Measurements from ENCODE around the gene POLDIP2. TPM values are rescaled to one million over a fixed set of nuclear protein-coding genes. Genes with fewer than 3 reads are reported as not detected.

POLDIP2 gene
- total and polyA plus RNA-seq, 2 donors (not counting 3 experiments of a cell fraction or from before 2014, with no cell fraction given), result 82.6 to 85.2 TPM

DNA sequence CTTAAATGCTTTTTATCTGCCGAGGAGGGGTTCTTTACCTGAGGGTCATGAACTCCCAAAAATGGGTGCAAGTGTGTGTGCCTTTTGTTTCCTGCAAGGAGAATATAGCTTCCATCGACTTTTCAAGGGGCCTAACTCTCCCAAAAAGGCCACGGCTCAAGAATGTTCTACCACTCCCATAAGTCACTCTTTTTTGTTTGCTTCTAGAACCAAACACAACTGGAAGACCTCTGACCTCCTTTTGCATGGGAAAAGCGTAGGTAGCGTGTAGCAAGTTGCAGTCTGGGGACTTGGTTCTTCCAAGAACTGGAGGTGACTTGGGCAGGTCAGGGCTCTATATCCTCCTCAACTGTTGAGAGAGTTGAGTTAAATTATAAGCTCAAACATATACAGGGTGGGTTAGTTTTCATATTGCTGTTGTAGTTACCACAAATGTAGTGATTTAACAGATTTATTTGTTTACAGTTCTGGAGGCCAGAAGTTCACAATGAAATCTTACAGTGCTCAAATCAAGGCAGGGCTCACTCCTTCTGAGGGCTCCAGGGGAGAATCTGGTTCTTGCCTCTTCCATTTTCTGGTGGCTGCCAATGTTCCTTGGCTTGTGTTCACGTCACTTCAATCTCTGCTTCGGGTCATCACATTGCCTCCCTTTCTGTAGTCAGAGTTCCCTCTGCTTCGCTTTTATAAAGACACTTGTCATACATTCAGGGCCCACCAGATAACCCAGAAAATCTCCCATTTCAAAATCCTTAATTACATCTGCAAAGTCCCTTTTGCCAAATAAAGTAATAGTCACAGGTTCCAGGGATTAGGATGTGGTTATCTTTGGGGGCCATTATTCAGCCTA is 36.9 kb downstream of the POLDIP2 start:
- Histone ChIP-seq H2AFZ (ENCODE audit: low read depth, low read length) (peak overlapping the region; percentile 19), H3K27me3 (ENCODE audit: control insufficient read depth in 2 of 2, insufficient read depth in 2 of 2, low read length in 2 of 2) (no peaks in the 10 kb centered on the region), H3K79me2 (ENCODE audit: control insufficient read depth, insufficient read depth, low read length) (peaks cover 37% of the 10 kb centered on the region), H3K4me3 (replicated peaks in 1 of 3; ENCODE audit: insufficient read depth in 1 of 3, low read depth in 1 of 3, low read length in 3 of 3) (peak overlapping the region in 2 of 3 experiments; percentile 52 to 80), H3K4me1 (ENCODE audit: control insufficient read depth, extremely low read depth, insufficient read depth, low read length) (peaks cover 18% of the 10 kb centered on the region), H3K4me2 (ENCODE audit: insufficient read depth, low read length) (peak overlapping the region; percentile 91), H3K9ac (replicated peaks; ENCODE audit: extremely low read depth, insufficient read depth, low read length) (peak overlapping the region; percentile 76), H3K27ac (ENCODE audit: insufficient read depth, low read depth, low read length) (no peak overlapping the region), H3K36me3 (ENCODE audit: control insufficient read depth in 2 of 2, extremely low read depth in 1 of 2, insufficient read depth in 2 of 2, low read length in 2 of 2) (no peaks in the 10 kb centered on the region), H3K9me1 (replicated peaks; ENCODE audit: control insufficient read depth, extremely low read depth, insufficient read depth, low read length) (no peaks in the 10 kb centered on the region), H4K20me1 (replicated peaks; ENCODE audit: control insufficient read depth, extremely low read depth, insufficient read depth, low read length) (no peaks in the 10 kb centered on the region), H3K9me3 (replicated peaks; ENCODE audit: control insufficient read depth, insufficient read depth, low read length) (no peaks in the 10 kb centered on the region)
- POLR2A ChIA-PET, result interaction anchor here (1.6 kb wide), 1 partner anchor 15 kb away, joined by 3 read pairs; the partner anchor contains the start of genes IFT20 and TNFAIP1
- FAIRE-seq, result no peak
- dilution Hi-C loops (cut with MboI; ENCODE audit: extremely low pct_ligation_motif_present, low sequenced_read_pairs), result no loop called here
- TF ChIP-seq JUN (IDR thresholded peaks at IDR 0.05; ENCODE audit: borderline replicate concordance, insufficient read depth, insufficient read length, low read depth) (no peak), POLR2A (IDR thresholded peaks at IDR 0.05; ENCODE audit: low read depth, low read length) (no peak), GATA2 (IDR thresholded peaks at IDR 0.05; ENCODE audit: insufficient read depth, insufficient read length, low read depth, low read length) (no peak), POLR2AphosphoS5 (IDR thresholded peaks at IDR 0.05; ENCODE audit: insufficient read depth, low read depth, low read length) (no peak), MYC (IDR thresholded peaks at IDR 0.05; ENCODE audit: low read depth, low read length) (no peak), EZH2 (IDR thresholded peaks at IDR 0.05; ENCODE audit: borderline replicate concordance, low read depth, low read length, severe bottlenecking) (no peak), FOS (IDR thresholded peaks at IDR 0.05; ENCODE audit: borderline replicate concordance, insufficient read depth, low read length) (no peak)
- TF ChIP-seq, protein P1, sequence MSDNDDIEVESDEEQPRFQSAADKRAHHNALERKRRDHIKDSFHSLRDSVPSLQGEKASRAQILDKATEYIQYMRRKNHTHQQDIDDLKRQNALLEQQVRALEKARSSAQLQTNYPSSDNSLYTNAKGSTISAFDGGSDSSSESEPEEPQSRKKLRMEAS (IDR thresholded peaks at IDR 0.05; ENCODE audit: insufficient read depth, insufficient read length), result no peak
- TF ChIP-seq, protein P2, sequence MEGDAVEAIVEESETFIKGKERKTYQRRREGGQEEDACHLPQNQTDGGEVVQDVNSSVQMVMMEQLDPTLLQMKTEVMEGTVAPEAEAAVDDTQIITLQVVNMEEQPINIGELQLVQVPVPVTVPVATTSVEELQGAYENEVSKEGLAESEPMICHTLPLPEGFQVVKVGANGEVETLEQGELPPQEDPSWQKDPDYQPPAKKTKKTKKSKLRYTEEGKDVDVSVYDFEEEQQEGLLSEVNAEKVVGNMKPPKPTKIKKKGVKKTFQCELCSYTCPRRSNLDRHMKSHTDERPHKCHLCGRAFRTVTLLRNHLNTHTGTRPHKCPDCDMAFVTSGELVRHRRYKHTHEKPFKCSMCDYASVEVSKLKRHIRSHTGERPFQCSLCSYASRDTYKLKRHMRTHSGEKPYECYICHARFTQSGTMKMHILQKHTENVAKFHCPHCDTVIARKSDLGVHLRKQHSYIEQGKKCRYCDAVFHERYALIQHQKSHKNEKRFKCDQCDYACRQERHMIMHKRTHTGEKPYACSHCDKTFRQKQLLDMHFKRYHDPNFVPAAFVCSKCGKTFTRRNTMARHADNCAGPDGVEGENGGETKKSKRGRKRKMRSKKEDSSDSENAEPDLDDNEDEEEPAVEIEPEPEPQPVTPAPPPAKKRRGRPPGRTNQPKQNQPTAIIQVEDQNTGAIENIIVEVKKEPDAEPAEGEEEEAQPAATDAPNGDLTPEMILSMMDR (IDR thresholded peaks at IDR 0.05; ENCODE audit: extremely low read depth in 1 of 2, insufficient read depth in 1 of 2, low read depth in 1 of 2, low read length in 2 of 2), result no peak
- DNase-seq (ENCODE audit: low read depth, low spot score), result no peak
- BruUV-seq (replicated peaks), result no TSS peak
- intact Hi-C loops (cut with micrococcal nuclease), result no loop called here
- CTCF ChIA-PET, result interaction anchor here (0.9 to 2.0 kb wide), 4 partner anchors 16 to 515 kb away, joined by 3 to 7 read pairs (median 3); partner anchors contain the start of gene POLDIP2

All from endothelial cell of umbilical vein (primary cell).